Measurements from ENCODE around the gene MPV17L.
"Not testable (repeated sequence)": the region's sequence is repeated elsewhere in the genome, so short reads cannot be mapped to it uniquely, and the experiment has no call there.

MPV17L gene

GRCh38 chr16:15452246-15452855 is 56.8 kb downstream of the MPV17L start:
- no peak for DNase-seq (ENCODE audit: low read depth)

- DNase-seq (ENCODE audit: low read depth): not testable (repeated sequence)
Measured at GRCh38 chr16:15453296-15453695, 57.7 kb downstream of the MPV17L start.

GRCh38 chr16:15454933-15455332 is 59.4 kb downstream of the MPV17L start:
- not testable (repeated sequence) for DNase-seq (ENCODE audit: low read depth)

- DNase-seq (ENCODE audit: low read depth): no peak
Measured at GRCh38 chr16:15457400-15457799, 61.8 kb downstream of the MPV17L start.

DNA sequence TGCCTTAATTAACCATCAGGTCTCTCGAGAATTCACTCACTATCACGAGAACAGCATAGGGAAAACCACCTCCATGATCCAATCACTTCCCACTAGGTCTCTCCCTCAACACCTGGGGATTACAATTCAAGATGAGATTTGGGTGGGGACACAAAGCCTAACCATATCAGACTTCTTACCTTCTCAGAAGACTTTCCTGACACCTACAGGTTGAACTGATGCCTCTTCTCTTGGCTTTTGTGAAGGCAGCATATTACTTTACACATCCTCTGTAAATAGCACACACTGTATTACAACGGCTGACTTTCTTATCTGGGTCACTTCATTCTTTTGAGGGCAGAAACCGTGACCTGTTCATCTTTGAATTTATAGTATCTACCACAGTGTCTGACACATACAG is 62.4 kb downstream of the MPV17L start:
- DNase-seq (ENCODE audit: low read depth): no peak

DNA sequence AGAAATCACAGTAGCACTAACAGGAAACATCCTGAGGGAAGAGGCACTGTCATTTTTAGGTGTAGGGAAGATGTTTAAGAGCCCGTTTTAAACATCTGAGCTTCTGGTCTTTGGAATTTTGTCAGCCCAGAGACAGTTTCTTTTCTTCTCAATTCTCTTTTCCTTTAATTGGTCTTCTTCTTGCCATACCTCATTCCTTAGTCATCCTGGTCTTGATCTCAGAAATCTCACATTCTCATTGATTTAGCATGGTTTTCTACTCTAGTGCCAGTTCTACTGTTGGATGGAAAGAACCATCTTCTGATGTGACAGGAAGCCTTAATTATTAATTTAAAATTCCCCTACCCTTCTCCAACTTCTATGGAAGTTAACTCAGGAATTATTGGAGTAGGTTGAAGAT is 64.2 kb downstream of the MPV17L start:
- no peak for DNase-seq (ENCODE audit: low read depth)

DNA sequence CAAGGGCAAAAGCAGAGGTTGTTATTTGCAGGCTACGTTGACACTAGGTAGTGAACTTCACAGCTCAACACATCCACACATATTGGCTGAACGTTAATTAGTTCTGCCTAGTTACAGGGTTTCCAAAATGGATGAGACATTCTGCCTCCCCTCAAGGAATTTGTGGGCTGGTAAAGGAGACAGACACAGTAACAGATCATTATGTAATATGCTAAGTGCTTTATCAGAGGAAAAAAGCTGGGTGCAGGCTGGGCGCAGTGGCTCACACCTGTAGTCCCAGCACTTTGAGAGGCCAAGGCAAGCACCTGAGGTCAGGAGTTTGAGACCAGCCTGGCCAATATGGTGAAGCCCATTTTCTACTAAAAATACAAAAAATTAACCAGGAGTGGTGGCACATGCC is 65.0 kb downstream of the MPV17L start:
- DNase-seq (ENCODE audit: low read depth): no peak

DNA sequence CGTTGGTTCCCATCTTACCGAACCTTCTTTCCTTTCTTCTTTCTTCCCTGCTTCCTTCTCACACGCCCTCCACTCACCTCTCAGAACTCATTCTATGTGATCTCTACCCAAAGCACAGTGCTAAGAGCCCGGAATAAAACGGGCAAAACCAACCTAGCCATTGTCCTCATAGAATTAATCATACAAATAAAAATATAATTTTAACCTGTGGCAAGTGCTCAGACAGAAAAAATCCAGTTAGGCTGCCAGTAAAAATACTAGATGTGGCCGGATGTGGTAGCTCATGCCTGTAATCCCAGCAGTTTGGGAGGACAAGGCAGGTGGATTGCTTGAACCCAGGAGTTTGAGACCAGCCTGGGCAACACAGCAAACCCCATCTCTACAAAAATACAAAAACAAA is 65.8 kb downstream of the MPV17L start:
- no peak for DNase-seq (ENCODE audit: low read depth)

All from fibroblast of the conjunctiva (primary cell).